SJSA1 (cell line): Measurements from ENCODE around the gene CNTNAP3B. TPM values are rescaled to one million over a fixed set of nuclear protein-coding genes. Genes with fewer than 3 reads are reported as not detected.
"Not testable (repeated sequence)": the region's sequence is repeated elsewhere in the genome, so short reads cannot be mapped to it uniquely, and the experiment has no call there.

Experiments used
- DNase-seq, 2 experiments: peaks; one replicate each; pipeline ENCODE4 v3.0.0-alpha.2; 2015 to 2020; ENCODE audit warnings: low spot score in 2 of 2, low read depth in 1 of 2
- H3K27ac ChIP-seq: fragments of 250-450 bp; sonication (Bioruptor Pico); 2 replicates; pipeline ENCODE4 v1.5.1; 2020; ENCODE audit warnings: mild to moderate bottlenecking, moderate library complexity
- H3K27me3 ChIP-seq: fragments of 250-450 bp; sonication (Bioruptor Pico); replicated peaks from 2 replicates; pipeline ENCODE4 v1.5.1; 2020; ENCODE audit warnings: mild to moderate bottlenecking, moderate library complexity
- H3K36me3 ChIP-seq: fragments of 250-450 bp; sonication (Bioruptor Pico); 2 replicates; pipeline ENCODE4 v1.5.1; 2020; ENCODE audit warnings: mild to moderate bottlenecking
- H3K4me1 ChIP-seq: fragments of 250-450 bp; sonication (Bioruptor Pico); replicated peaks from 2 replicates; pipeline ENCODE4 v1.6.1; 2021; ENCODE audit warnings: mild to moderate bottlenecking
- H3K4me3 ChIP-seq: fragments of 250-450 bp; sonication (Bioruptor Pico); 2 replicates; pipeline ENCODE4 v1.5.1; 2020; ENCODE audit warnings: mild to moderate bottlenecking
- H3K9me3 ChIP-seq: fragments of 250-450 bp; sonication (Bioruptor Pico); replicated peaks from 2 replicates; pipeline ENCODE4 v1.5.1; 2020; ENCODE audit warnings: mild to moderate bottlenecking
- total RNA-seq: library from RNA; depleted of rRNA; stranded (reverse); fragments of >200 nt; shearing (Covaris generic); gene quantifications from 2 replicates; pipeline ENCODE4 v1.2.3, GENCODE V29; 2014; rRNA removed

Gene CNTNAP3B
- total RNA-seq, result 0.06 TPM in 1 of 2 replicates, not detected in the other

GRCh38 chr9:42129073-42129729, at the start of gene CNTNAP3B:
Gene CNTNAP3B (minus strand): TSS chr9:42129426. CDS start chr9:42129094, 332 bp downstream.
- DNase-seq, H3K4me1 ChIP-seq, H3K9me3 ChIP-seq, H3K27me3 ChIP-seq, H3K36me3 ChIP-seq, H3K4me3 ChIP-seq, H3K27ac ChIP-seq: not testable (repeated sequence)

- not testable (repeated sequence) for H3K27ac ChIP-seq, H3K4me1 ChIP-seq, H3K27me3 ChIP-seq, DNase-seq, H3K4me3 ChIP-seq, H3K9me3 ChIP-seq, H3K36me3 ChIP-seq
Measured at GRCh38 chr9:42160299-42160698, 31.1 kb upstream of the CNTNAP3B start.

GRCh38 chr9:42127056-42127841, 2.0 kb downstream of the CNTNAP3B start:
- not testable (repeated sequence) for H3K36me3 ChIP-seq, H3K4me1 ChIP-seq, H3K4me3 ChIP-seq, H3K27ac ChIP-seq, H3K27me3 ChIP-seq, H3K9me3 ChIP-seq
- DNase-seq, result peak in 1 of 2 experiments; percentile 0

- not testable (repeated sequence) for H3K36me3 ChIP-seq, H3K9me3 ChIP-seq, H3K27ac ChIP-seq, H3K4me1 ChIP-seq, DNase-seq, H3K27me3 ChIP-seq, H3K4me3 ChIP-seq
Measured at GRCh38 chr9:42121007-42121406, 8.2 kb downstream of the CNTNAP3B start.

DNA sequence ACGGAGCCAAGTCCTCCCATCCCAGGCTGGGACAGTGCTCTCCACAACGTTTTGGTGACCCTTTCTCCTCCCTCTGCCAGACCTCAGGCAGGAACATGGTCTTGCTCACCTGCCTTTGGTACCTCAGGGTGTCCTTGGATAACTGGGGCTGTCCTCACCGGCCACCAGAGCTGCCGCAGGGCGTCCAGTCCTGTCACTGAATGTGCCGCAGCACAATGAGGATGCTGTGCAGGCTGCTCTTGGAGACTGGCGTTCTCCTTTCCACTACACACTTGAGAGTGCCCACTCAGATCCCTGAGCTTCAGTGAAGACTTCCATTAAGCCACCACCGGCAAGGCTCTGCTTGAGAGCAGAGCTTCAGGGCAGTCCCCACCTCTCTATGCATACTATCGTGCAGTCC, 33.3 kb downstream of the CNTNAP3B start:
- H3K27me3 ChIP-seq, H3K4me3 ChIP-seq, H3K36me3 ChIP-seq, H3K9me3 ChIP-seq, H3K27ac ChIP-seq, DNase-seq, H3K4me1 ChIP-seq: not testable (repeated sequence)

- not testable (repeated sequence) for H3K27ac ChIP-seq, H3K4me3 ChIP-seq, H3K36me3 ChIP-seq, DNase-seq, H3K4me1 ChIP-seq, H3K27me3 ChIP-seq, H3K9me3 ChIP-seq
Measured at GRCh38 chr9:42084559-42084952, 44.7 kb downstream of the CNTNAP3B start.

DNA sequence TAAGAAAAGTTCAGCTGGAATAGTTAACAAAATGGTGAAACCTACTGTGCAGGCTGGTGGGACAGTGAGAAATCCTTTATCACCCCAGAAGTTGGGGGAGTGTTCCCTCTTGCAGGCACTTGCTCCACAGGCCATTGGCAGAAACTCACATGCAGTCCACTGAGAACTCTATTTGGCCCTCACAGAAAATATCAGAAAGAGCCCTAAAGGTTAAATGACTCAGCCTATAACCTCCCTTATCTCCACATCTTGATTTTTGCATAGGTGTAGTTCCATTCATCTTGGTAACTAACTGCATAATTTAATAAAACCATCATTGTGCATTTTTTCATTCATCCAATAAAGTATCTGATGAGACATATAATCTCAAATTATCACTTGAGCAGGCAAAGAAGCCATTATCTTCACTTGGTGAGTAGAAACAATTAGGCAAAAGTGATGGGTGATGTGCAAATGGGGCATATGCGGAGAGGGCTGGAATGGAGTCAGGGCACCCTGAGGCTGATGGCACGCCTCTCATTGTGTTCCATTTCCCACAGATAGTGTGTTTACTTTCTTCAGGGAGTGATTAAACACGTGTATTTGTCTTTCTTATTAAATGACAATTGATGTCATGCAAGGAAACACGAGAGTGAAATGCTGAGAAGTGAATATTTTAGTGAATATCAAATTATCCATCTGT, 45.2 kb downstream of the CNTNAP3B start:
- not testable (repeated sequence) for H3K4me3 ChIP-seq, H3K36me3 ChIP-seq, H3K27me3 ChIP-seq, H3K9me3 ChIP-seq, H3K27ac ChIP-seq, H3K4me1 ChIP-seq, DNase-seq

DNA sequence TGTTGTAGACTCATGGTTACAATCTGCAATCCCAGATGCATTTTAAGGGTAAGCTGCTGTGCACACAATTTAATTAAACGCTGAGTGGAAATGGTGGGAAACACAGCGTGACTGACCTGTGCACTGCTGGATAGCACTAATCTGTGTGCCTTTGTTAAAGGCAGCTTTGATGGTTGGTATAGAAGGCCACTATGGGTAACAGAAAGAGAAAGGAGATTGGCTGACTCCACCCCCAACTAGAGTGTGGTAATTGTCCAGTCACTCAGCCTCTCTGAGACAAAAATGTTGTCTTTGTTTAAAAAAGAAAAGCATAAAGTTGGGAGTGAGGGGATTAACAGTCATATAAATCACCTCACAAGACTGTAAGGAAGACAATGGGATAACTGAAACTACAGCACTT, 48.9 kb downstream of the CNTNAP3B start:
- not testable (repeated sequence) for H3K27me3 ChIP-seq, DNase-seq, H3K4me1 ChIP-seq, H3K36me3 ChIP-seq, H3K27ac ChIP-seq, H3K9me3 ChIP-seq, H3K4me3 ChIP-seq

DNA sequence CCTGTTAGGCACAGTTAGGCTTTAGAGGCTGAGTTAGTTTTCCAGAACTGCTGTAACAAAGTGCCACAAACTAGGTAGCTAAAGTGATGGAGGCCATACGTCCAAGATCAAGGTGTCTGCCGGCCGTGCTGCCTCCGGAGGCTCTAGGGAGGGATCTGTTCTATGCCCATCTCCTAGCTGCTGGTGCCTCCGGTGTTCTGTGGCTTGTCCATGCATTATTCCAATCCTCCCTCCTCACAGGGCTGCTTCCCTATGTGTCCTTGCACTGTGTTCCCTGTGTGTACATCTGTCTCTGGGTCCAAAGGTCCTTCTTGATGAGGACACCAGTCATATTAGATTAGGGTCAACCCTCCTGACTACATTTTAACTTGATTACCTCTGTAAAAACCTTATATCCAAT, 54.4 kb downstream of the CNTNAP3B start:
- H3K9me3 ChIP-seq, result not testable (repeated sequence)

DNA sequence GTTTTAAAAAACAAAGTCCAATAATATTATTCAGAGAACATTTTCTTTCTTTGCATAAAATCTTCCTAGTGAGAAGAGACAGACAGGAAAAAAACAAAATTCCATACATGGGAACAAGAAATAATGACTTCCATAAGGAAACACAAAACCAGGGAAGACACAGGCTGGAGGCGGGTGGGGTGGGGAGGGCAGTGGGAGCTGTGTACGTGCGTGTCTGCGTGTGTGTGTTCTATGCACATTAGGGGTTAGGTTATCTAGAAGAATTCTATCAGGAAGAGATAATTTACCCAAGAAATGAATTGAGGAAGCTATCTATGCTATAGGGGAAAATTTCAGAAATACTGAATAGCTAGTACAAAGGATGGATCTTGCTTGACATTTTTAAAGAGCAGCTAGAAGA, 58.2 kb downstream of the CNTNAP3B start:
- H3K4me1 ChIP-seq, H3K27ac ChIP-seq, H3K4me3 ChIP-seq, H3K36me3 ChIP-seq, DNase-seq, H3K9me3 ChIP-seq, H3K27me3 ChIP-seq: not testable (repeated sequence)

More for the DNA sequence above, 54.4 kb downstream of the CNTNAP3B start:
- not testable (repeated sequence) for H3K36me3 ChIP-seq, DNase-seq, H3K4me3 ChIP-seq, H3K4me1 ChIP-seq, H3K27me3 ChIP-seq, H3K27ac ChIP-seq

DNA sequence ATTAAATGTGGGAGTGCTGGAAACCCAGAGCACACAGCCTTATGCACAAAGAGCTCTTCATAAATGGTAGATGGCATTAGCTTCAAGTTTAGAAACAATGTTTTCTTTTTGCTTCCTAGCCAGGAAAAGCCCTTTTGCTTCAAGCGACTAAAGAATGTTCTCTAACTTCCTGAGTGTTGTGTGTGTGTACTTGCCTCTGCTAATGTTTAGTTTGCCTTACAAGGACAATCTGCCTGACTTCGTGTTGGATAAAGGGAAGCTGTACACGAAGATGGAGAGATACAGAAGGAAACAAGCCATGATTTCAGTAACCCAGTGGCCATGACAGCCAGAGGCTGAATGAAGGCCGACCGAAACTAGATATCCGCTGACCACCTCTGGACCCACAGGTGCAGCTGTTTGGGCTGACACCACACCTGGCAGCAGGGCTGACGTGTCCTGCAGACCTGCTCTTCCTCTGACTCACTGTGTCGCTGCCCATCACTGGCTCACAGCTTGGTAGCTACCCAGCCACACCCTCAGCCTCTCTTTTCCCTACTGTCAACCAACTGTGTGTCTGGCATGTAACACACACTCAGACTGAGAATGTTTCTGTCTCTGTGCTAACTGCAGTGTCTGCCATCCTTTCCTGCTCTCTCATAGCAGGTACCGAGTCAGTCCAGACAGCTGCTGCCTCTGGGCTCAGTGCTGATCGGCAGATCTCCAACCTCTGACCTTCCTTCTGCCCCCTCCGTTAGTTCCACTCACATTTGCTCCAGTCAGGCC, 59.0 kb downstream of the CNTNAP3B start:
- not testable (repeated sequence) for H3K9me3 ChIP-seq, H3K4me3 ChIP-seq, H3K27ac ChIP-seq, H3K36me3 ChIP-seq, H3K27me3 ChIP-seq, H3K4me1 ChIP-seq, DNase-seq

DNA sequence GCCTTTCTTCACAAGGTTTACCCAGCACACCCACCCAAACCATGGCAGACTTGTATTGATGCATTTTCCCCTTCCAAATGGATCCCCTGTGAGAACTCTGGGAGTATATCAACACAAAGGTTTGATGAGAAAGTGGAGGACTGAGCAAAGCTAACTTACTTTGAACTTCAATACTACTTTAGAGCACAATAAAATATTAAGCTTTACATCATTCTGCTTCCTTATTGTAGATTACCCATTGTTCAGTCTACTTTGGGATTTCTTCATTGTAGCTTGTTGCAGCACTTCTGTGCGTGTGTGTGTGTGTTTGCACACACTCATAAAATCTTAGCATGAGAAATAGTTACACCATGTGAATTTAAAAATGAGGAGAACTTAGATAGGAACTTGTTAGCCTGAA, 75.4 kb downstream of the CNTNAP3B start:
- H3K27me3 ChIP-seq, H3K27ac ChIP-seq, H3K4me3 ChIP-seq, H3K9me3 ChIP-seq, DNase-seq, H3K36me3 ChIP-seq, H3K4me1 ChIP-seq: not testable (repeated sequence)

- not testable (repeated sequence) for H3K9me3 ChIP-seq, H3K4me1 ChIP-seq, DNase-seq, H3K4me3 ChIP-seq, H3K27me3 ChIP-seq, H3K27ac ChIP-seq, H3K36me3 ChIP-seq
Measured at GRCh38 chr9:42050701-42051100, 78.5 kb downstream of the CNTNAP3B start.
